Prostate gland (tissue), 2 donors: ENCODE data around the gene POLG2. TPM values are rescaled to one million over a fixed set of nuclear protein-coding genes. Genes with fewer than 3 reads are reported as not detected.

Source experiments
- DNase-seq: peaks from one replicate; pipeline ENCODE4 v3.0.0-alpha.2; 2019; ENCODE audit warnings: low spot score
- H3K27ac ChIP-seq, 2 donors: fragments of 200-600 bp; sonication (generic); 2 replicates each; pipeline ENCODE4 v1.5.1; 2017 to 2019
- H3K27me3 ChIP-seq: fragments of 200-600 bp; sonication (generic); replicated peaks from 2 replicates; pipeline ENCODE4 v1.5.1; 2019; ENCODE audit not compliant: insufficient read depth
- H3K36me3 ChIP-seq, 2 donors: fragments of 200-600 bp; sonication (generic); 1 replicate in 1 of 2; 2 replicates in 1 of 2; pipeline versions ENCODE4 v1.5.1 to v1.8.1; 2017 to 2019
- H3K4me1 ChIP-seq: fragments of 200-600 bp; sonication (generic); replicated peaks from 2 replicates; pipeline ENCODE4 v1.5.1; 2019
- H3K4me3 ChIP-seq, 2 donors: fragments of 200-600 bp; sonication (generic); 2 replicates each; pipeline ENCODE4 v1.5.1; 2017 to 2019
- H3K9me3 ChIP-seq: fragments of 200-600 bp; sonication (generic); 2 replicates; pipeline ENCODE4 v1.5.1; 2017
- CTCF ChIP-seq, 4 experiments: fragments of 200-600 bp in 2 of 4; fragments of 450-650 bp in 2 of 4; sonication (generic) in 2 of 4; IDR thresholded peaks; 1 replicate in 3 of 4; 2 replicates in 1 of 4; pipeline ENCODE4 v1.5.1; 2016 to 2019; ENCODE audit warnings: antibody characterized with exemption in 4 of 4, mild to moderate bottlenecking in 2 of 4, moderate library complexity in 2 of 4
- POLR2A ChIP-seq: fragments of 450-650 bp; IDR thresholded peaks from one replicate; pipeline ENCODE4 v1.6.1; 2016; ENCODE audit warnings: antibody characterized with exemption, mild to moderate bottlenecking
- POLR2AphosphoS5 ChIP-seq: sonication (generic); formaldehyde crosslinking; IDR thresholded peaks from one replicate; pipeline ENCODE4 v1.6.1; 2017; ENCODE audit warnings: antibody characterized with exemption
- WGBS: methylation state at CpG from one replicate; pipeline ENCODE4 v1.1.5; 2018; 5-methylcytosine and 5-hydroxymethylcytosine counted together
- intact Hi-C: fragments of 100-400 bp; cut with DNase I; formaldehyde crosslinking; loops from one replicate; pipeline ENCODE4 v1.14.2; 2022
- total RNA-seq, 2 donors: library from RNA; depleted of rRNA; stranded (reverse); fragments of >200 nt; gene quantifications; one replicate each; pipeline ENCODE4 v1.1.0, GENCODE V29; 2016

The POLG2 gene
- total RNA-seq, 2 donors from 2014 or later, result 5.3 to 9.7 TPM

- no peak within 1 kb of the TSS for H3K27ac ChIP-seq
- no peaks in the 10 kb centered on the region for H3K4me1 ChIP-seq
- no peaks in the 10 kb centered on the region for H3K36me3 ChIP-seq
- H3K9me3 ChIP-seq, result no peaks in the 10 kb centered on the region
- no peak within 1 kb of the TSS for H3K4me3 ChIP-seq
- no peak for TF ChIP-seq CTCF (IDR thresholded peaks at IDR 0.05)
- TF ChIP-seq POLR2A, result no peak
- TF ChIP-seq POLR2AphosphoS5, result no peak
- DNase-seq, result no peak
- H3K27me3 ChIP-seq, result no peaks in the 10 kb centered on the region
- 43% methylated on average over 10 of the region's 10 CpGs for WGBS
- intact Hi-C loops, result no loop called here
Measured at GRCh38 chr17:64448665-64449512, 48.0 kb downstream of the POLG2 start, which contains the start of gene MILR1. Gene MILR1 (plus strand): TSS chr17:64449115. CDS start chr17:64449169, 54 bp downstream.

- intact Hi-C loops, result no loop called here
- 100% methylated on average over 1 of the region's 1 CpG for WGBS
- Histone ChIP-seq H3K4me3 (no peak overlapping the region), H3K27ac (no peak overlapping the region), H3K9me3 (no peaks in the 10 kb centered on the region), H3K27me3 (no peaks in the 10 kb centered on the region), H3K4me1 (no peaks in the 10 kb centered on the region), H3K36me3 (no peaks in the 10 kb centered on the region)
- DNase-seq, result no peak
- TF ChIP-seq POLR2AphosphoS5, result no peak
Measured at GRCh38 chr17:64447526-64447925, 49.3 kb downstream of the POLG2 start.

DNA sequence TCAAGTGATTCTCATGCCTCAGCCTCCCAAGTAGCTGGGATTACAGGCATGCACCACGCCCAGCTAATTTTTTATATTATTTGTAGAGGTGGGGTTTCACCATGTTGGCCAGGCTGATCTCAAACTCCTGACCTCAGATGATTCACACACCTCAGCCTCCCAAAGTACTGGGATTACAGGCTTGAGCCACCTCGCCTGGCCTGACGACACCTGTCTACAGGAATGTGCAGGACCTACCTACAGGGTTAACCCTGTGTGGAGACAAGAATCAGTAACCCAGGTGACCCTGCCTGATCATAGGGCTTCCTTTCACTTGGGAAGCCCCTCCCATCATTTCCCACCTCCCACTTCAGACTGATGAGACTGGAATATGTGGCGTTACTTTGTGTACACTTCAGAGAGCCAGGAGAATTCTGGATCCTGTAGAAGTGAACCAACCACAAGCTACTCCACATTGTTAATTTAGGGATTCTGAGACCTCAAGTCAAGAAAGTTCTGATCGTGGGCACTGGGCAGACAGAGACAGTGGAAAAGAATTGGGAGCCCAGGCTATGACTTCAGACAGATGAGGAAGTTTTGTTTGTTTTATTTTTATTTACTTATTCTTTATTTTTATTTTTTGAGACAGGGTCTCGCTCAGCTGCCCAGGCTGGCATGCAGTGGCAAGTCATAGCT is 53.6 kb downstream of the POLG2 start:
- Histone ChIP-seq H3K4me1 (no peaks in the 10 kb centered on the region), H3K9me3 (no peaks in the 10 kb centered on the region), H3K4me3 (no peak overlapping the region), H3K27me3 (no peaks in the 10 kb centered on the region), H3K36me3 (no peaks in the 10 kb centered on the region), H3K27ac (no peak overlapping the region)
- no peak for DNase-seq
- 84% methylated on average over 6 of the region's 6 CpGs for WGBS
- intact Hi-C loops, result no loop called here
- no peak for TF ChIP-seq CTCF (IDR thresholded peaks at IDR 0.05)
- TF ChIP-seq POLR2A, result no peak
- no peak for TF ChIP-seq POLR2AphosphoS5

GRCh38 chr17:64442541-64442971 is 54.3 kb downstream of the POLG2 start:
- Histone ChIP-seq H3K9me3 (no peaks in the 10 kb centered on the region), H3K27ac (no peak overlapping the region), H3K4me3 (no peak overlapping the region), H3K4me1 (no peaks in the 10 kb centered on the region), H3K36me3 (no peaks in the 10 kb centered on the region), H3K27me3 (no peaks in the 10 kb centered on the region)
- TF ChIP-seq POLR2AphosphoS5, result no peak
- TF ChIP-seq CTCF (IDR thresholded peaks at IDR 0.05), result no peak
- TF ChIP-seq POLR2A, result no peak
- 82% methylated on average over 3 of the region's 3 CpGs for WGBS
- intact Hi-C loops, result no loop called here
- DNase-seq, result no peak

DNA sequence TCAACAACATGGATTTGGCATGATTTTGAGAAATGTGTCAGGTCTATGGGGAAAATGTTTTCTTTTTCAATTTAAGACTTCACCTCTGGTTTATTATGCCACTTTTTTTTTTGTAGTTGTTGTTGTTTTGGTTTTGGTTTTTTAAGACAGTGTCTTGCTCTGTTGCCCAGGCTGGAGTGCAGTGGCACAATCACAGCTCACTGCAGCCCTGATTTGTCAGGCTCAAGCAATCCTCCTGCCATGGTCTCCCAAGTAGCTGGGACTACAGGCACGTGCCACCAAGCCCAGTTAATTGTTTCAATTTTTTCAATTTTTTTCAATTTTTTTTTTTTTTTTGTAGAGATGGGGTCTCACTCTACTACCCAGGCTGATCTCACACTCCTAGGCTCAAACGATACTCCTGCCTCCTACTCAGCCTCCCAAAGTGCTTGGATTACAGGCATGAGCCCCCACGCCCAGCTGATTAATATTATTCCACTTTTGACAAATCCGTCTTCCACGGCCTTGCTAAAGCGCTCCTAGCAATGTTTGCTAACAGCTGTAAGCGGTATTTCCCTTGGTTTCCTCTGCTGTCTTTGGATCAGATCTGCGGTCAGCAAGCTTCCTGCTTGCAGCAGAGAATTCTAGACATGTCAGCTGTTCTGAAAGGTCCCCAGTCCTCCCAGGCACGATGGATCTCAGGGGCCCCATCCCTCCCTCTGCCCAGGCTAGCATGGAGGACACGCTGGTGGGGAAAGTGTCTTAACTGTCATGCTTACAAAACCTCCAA is 54.9 kb downstream of the POLG2 start:
- Histone ChIP-seq H3K36me3 (no peaks in the 10 kb centered on the region), H3K27ac (no peak overlapping the region), H3K4me3 (no peak overlapping the region), H3K9me3 (no peaks in the 10 kb centered on the region), H3K4me1 (no peaks in the 10 kb centered on the region), H3K27me3 (no peaks in the 10 kb centered on the region)
- DNase-seq, result no peak
- intact Hi-C loops, result no loop called here
- WGBS, result 51% methylated on average over 10 of the region's 10 CpGs
- TF ChIP-seq POLR2AphosphoS5 (no peak), POLR2A (no peak), CTCF (IDR thresholded peaks at IDR 0.05) (no peak)
